GM12892 (cell line): Measurements from ENCODE around the gene FXR2.

Source experiments
- DNase-seq: peaks from one replicate; pipeline ENCODE4 v3.0.0; 2011; ENCODE audit not compliant: insufficient read length
- FAIRE-seq: peaks from 2 replicates; lab custom pipeline; 2011; peaks lifted over from hg19 to GRCh38; lab: Jason Lieb, UNC
- POLR2A ChIP-seq: IDR thresholded peaks from 2 replicates; pipeline ENCODE4 v1.6.1; 2011; ENCODE audit warnings: low read depth, low read length, control low read depth
- POLR2AphosphoS5 ChIP-seq: IDR thresholded peaks from 2 replicates; pipeline ENCODE4 v1.6.1; 2011; ENCODE audit warnings: low read depth, low read length, control low read depth
- TAF1 ChIP-seq: IDR thresholded peaks from 2 replicates; pipeline ENCODE4 v1.6.1; 2011; ENCODE audit warnings: low read depth, mild to moderate bottlenecking, control low read depth, low read length, borderline replicate concordance

The FXR2 gene

DNA sequence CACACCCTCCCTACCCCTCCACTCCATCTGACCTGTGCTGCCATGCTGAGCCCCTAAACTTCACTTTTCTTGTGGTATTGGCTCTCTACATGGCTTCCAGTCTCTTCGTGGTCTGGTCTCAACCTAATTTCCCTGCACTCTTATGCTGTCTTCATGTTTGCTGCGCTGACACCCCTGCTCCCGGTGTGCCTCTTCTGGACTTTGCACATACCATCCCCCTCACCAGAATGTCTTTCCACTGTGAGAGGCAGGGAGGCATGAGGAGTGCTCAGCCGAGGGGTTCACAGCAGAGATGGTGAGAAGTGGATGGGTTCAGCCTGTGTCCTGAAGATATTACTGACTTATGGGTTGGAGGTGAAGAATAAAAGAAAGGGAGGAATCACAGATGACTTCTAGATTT, 63.3 kb downstream of the FXR2 start:
- FAIRE-seq (no peak), DNase-seq (no peak)
- TF ChIP-seq TAF1 (no peak), POLR2A (no peak), POLR2AphosphoS5 (no peak)

GRCh38 chr17:7550344-7550743, 64.4 kb downstream of the FXR2 start:
- FAIRE-seq, result no peak
- no peak for TF ChIP-seq POLR2A
- TF ChIP-seq TAF1, result no peak
- TF ChIP-seq POLR2AphosphoS5, result no peak

GRCh38 chr17:7549401-7550055, 65.2 kb downstream of the FXR2 start:
- DNase-seq (no peak), FAIRE-seq (peak; percentile 33)
- no peak for TF ChIP-seq TAF1
- no peak for TF ChIP-seq POLR2A
- TF ChIP-seq POLR2AphosphoS5, result no peak

More at GRCh38 chr17:7550344-7550743, 64.4 kb downstream of the FXR2 start:
- no peak for DNase-seq

DNA sequence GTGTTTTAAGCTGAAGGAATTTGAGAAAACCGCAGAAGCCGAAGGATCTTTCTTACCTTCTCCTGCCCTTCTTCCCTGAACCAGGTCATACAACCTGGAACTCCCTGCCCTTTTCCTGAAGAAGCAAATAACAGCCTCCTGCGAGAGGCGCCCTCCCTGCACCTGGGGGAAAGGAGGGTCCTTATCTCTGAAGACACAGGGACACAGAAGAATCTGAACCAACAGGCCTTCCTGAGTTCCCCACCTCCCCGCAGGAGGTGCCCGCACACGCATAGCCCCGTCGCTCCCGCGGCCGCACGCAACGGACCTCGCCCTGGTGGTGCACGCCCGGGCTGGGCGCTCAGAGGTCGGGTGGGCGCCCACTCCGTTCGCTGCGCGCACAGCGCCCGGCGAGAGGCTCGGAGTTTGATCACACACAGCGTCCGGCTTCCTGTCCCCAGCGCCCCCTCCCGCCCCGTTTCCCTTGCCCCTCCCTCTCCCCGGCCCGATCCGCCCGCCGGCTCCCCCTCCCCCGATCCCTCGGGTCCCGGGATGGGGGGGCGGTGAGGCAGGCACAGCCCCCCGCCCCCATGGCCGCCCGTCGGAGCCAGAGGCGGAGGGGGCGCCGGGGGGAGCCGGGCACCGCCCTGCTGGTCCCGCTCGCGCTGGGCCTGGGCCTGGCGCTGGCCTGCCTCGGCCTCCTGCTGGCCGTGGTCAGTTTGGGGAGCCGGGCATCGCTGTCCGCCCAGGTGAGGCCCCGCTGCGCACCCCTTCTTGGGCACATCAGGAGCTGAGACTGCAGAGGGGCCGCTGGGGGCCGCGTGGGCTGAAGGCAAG, 65.9 kb downstream of the FXR2 start, which contains the start of gene TNFSF12:
Gene TNFSF12 (plus strand): TSS at position 474 of the 816 bp plus-strand sequence. CDS start 96 bp downstream, at position 570.
- FAIRE-seq (peak; percentile 21), DNase-seq (peak; percentile 59)
- TF ChIP-seq POLR2AphosphoS5 (no peak), POLR2A (no peak; the same call in 1 of the 2 replicates), TAF1 (no peak)

DNA sequence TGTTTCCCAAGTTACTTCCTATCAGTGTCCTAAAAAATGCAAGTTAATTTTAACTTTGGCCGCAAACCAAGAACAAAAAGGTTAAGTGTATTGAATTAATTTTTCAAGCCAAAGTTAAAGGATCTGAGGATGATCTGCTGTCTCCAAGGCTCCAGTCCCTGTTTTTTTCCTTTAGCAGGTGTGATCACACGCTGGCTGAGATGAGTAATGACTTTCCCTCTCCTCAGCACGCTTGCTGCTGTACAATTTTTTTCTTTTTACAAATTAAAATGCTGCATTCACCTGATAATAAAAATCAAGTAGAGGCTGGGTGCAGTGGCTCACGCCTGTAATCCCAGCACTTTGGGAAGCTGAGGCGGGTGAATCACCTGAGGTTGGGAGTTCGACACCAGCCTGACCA, 69.8 kb downstream of the FXR2 start:
- no peak for TF ChIP-seq POLR2A
- no peak for TF ChIP-seq POLR2AphosphoS5
- no peak for TF ChIP-seq TAF1
- no peak for DNase-seq
- FAIRE-seq, result no peak
